NCI-H1092 (cell line): ENCODE data around the gene RNF217.

Experiments used
- DNase-seq: peaks from one replicate; lab custom pipeline; 2025; lab: John Stamatoyannopoulos, UW

RNF217 gene

DNA sequence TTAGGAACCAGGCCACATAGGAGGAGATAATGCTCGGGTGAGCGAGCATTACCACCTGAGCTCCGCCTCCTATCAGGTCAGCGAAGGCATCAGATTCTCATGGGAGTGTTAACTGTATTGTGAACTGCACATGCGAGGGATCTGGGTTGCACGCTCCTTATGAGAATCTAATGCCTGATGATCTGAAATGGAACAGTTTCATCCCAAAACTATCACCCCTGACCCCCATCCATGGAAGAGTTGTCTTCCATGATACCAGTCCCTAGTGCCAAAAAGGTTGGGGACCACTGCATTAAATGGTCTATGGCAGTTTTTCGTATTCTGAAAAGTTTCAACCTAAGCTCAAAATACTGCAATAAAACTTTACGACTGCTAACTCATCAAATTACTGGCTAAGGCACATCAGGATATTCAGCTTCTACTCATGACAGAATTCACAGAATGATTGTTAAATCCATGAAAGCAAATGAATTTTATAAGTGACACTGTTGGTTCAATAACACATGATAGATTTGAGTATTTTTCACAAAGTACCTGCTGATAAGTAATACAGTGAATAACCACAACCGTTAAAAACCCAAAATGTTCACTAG, 25.9 kb downstream of the RNF217 start:
- DNase-seq, result no peak

DNA sequence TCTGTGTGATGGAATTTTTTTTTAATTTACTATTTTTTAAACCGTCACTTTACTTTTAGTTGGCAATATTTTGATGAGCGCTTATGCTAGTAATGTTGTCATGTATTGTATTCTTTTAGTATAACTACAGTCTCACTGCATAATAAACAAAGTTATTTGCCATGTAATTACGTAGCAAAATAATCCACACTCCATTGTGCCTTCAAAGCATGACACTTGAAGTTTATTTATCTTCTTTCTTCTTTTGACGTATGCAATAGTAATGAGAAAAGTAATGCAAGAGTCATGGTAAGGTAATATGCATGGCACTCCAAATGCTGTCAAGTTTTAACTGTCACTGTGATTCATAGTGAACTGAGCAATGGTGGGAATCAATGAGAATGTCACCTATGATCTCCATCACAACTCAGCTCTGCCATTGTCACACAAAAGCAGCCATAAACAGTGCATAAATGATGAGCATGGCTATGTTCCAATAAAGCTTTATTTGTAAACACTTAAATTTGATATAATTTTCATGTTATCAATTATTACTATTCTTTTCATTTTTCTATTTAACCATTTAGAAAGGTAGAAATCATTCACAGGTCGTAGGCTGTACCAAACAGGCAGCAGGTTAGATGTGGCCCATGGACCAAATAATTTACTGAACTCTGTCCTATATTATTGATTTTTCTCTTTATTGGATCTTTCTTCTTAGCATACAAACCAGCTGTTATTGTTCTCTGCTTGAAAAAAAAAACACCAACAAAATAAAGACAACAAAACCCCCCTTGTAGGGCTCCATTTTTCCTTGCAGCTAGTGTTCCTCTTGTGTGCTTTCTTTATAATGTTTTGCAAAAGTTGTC, 27.1 kb downstream of the RNF217 start:
- no peak for DNase-seq

DNA sequence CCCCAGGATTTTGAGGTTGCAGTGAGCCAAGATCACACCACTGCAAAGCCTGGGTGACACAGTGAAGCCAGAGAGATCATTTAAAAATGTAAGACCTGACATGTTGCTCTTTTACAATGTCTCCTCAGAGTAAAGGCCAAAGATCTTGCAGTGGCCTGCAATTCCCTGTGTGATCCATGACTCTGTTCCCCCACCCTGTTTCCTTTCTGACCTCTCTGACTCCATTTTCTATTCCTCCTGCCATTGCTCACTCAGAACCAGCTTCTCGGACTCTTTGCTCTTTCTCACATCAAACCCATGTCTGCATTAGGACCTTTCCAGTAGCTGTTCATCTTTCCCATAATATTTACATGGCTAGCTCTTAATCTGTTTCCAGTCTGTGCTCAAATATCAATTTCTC, 28.8 kb downstream of the RNF217 start:
- DNase-seq, result no peak

DNA sequence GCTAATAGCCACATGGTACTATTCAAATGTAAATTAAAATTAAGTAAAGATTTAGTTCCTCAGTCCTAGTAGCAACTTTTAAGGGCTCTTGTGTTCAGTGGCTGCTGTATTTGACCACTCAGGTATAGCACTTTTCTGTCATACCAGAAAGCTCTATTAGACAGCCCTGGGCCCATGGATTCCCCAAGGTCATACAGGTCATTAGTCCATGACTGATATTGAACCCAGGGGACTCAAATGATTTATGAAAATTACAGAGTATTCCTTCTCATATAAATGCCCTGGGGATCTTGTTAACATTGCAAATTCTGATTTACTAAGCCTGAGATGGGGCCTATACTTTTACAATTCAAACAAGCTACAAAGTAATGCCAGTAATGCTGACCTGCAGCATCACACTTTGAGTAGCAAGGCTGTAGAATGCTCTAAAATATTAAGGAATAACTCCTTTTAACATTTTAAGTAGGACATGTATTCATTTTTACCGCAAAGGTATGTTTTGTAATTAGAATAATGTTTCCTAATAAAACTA, 29.6 kb downstream of the RNF217 start:
- no peak for DNase-seq

DNA sequence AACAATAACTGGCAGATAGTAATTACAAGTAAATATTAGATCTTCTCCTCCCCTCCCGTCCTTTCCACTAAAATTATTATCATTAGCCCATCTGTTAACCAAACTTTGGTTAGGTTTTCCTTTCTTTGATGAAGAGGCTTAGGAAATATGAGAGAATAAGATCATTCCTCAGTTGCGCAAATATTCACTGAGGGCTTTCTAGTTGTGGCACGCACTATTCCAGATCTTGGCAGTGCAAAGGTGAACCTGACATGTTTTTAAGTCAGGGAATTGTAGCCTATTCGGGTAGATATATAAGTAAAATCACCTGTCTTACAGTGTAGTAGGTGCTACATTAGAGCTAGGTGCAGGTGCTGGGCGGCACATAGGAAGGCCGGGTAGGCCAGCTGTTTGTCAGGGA, 31.1 kb downstream of the RNF217 start:
- DNase-seq, result no peak

DNA sequence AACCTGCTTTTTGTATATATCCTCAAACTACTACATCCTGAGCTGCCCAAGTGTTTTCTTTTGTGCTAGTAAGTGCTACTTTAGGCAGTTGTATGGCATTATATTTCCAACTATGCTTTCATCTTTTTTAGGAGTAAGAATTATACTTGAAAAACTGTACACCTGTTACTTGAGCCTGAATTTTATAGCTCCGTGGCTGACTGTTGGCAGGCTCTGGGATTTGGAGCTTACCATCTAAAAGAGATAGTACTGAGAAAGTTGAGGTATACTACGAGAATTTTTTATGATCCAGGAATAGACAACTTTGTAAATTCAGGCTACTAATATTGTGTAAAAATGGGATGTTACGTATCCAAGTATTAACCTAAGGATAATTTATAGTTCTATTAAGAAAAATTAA, 32.4 kb downstream of the RNF217 start:
- no peak for DNase-seq

DNA sequence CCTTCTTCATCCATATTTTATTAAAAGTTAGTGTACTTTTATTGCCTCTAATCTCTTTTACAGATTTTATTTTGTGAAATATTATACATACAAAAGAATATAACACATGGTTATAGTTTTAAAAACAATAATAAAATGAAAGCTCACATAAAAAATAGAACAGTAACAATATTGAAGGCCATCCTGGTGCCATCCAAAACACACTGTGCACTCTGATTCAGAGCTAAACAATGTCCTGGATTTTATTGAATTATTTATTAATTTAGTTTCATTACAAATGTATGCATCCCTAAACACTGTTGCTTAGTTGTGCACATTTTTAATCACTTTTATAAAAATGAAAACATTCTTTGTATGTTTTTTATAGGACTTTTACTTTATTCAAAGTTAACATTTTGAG, 32.9 kb downstream of the RNF217 start:
- no peak for DNase-seq

DNA sequence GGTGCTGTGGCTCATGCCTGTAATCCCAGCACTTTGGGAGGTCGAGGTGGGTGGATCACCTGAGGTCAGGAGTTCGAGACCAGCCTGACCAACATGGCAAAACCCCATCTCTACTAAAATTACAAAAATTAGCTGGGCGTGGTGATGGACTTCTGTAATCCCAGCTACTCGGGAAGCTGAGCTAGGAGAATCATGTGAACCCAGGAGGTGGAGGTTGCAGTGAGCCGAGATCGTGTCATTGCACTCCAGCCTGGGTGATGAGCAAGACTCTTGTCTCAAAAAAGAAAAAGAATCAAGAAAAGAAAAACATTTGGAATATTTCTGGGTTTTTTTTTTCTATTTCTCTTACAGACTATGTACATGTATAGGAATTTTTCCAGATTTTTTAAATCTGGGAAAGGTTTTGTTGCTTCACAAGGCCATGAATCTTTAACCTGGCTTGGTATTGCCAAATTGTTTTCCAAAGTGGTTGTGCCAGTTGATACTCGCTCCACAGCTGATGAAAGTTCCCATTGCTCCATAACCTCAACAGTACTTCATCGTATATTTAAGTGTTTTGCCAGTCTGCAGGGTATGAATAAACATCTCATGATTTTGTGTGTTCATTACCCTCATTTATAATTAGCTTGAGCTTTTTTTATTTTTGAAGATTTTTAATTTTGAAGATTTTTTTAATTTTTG, 33.5 kb downstream of the RNF217 start:
- no peak for DNase-seq

DNA sequence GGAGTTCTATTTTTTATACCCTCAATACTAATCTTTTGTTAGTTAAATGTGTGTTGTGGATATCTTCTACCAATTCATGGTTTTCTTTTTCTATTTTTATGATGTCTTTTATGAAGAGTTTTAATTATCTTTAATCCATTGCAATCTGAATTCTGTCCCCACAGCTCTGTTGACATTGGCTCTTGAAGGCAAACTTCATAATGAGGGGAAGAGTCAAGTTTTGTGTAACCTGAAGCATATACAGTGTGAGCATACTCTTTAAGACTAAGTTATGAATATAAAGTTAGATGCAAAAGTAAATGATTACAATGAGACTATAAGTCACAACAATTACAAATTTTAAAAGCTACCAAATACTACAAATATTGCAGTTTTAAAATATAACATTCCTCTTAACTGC, 34.2 kb downstream of the RNF217 start:
- no peak for DNase-seq

DNA sequence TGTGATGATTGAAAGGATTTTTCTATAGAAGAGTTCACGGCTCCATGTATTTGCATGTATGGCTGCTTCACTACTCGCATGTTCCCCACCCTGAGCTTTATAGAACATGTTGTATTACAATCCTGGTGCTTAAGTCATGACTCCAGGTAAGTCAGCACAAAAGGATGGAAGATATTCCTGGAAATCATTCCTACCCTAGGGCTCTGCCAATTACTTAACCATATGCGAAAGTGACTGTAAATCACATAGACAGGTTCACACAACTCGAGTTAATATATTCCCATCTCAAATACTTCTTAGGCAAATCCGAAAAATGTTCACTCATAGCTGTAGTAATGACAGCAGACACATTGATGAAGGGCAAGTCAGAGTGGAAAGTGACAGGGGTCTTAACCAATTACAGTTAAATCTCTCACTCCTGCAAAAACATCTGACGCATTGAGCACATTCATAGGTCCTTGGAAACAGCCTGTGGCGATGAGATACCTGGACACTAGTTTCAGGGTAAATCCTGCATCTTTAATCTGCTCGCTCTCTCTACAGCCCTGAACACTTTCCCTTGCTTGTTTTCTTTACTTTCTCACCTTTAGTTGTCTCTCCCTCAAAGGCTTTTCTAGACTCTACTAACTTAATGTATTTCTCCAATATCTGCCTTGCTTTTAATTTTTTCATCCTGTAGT, 35.1 kb downstream of the RNF217 start:
- DNase-seq, result no peak

DNA sequence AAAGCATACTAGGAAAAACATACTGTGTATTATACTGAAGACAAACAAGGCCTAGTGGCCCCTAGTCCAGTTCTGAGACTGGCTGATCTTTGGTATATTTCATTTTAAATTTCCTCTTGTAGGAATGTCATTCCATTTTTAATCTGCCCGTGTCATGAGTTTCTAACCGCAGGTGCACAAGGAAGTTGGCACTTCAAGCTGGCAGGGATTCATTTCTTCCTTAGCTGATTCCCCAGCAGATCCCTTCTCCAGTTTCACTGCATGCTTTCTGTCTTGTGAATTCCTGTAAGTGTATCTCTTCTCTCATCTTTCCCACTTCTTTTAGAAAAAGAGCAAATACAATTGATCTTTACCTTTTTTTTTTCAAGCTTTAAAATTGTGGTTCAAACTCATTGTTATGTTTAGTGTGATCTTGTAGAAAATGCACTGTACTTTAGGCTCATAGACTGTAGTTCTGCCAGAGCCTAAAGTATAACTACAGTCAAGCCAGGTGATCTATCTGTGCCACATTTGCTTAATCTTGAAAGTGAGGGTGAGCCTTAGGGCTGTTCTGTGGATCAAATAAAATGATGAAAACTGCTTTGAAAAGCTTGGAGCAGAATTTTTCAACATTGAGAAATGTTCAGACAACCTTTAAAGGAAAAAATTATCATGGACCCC, 37.0 kb downstream of the RNF217 start:
- no peak for DNase-seq

DNA sequence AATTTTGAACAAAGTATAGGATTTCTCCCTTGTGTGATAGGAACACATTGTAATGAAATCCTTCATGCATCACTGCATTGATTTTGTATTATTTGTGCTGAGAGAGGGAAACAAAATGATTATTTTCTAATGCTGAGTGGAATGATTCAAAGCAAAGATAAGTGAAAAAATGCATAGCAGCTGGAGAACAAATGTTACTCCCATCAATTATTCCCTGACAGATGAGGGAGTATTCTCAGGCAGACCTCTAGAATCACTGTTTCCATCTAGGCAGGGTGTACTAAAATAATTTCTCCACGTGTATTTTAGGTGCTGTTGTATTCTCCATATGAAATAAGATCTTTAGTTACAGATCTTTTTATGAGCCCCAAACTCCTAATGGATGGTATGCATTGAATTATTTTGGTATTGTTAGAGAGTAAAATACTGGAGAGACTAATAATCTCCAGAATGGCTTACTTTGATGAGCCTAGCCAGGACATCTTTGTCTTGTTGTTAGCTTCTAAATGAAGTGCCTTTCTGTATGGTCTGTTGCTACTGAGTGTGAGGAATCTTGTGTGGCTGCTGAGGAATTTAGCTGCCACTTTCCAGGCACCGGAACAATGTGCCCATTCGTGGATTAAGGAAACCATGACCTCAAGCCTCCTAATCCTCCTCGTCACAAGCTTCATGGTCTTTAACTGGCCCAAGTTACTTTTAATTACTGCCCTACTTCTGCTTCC, 39.6 kb downstream of the RNF217 start:
- DNase-seq, result no peak

DNA sequence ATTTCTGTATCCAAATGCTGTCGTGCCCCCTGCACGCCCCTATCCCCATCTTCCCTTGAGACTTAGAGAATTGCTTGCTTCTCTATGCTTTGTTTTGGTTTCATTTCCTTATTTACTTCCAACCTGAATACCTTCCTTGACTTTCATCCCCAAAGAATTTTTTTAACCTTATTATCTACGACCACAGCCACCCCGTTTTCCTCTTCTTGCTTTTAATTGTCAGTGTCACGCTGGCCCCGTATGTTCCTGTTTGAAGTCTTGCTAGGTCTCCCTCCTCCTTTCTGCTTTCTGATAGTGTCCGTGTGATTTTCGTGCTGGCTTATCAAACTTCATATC, 40.1 kb downstream of the RNF217 start:
- DNase-seq, result no peak

DNA sequence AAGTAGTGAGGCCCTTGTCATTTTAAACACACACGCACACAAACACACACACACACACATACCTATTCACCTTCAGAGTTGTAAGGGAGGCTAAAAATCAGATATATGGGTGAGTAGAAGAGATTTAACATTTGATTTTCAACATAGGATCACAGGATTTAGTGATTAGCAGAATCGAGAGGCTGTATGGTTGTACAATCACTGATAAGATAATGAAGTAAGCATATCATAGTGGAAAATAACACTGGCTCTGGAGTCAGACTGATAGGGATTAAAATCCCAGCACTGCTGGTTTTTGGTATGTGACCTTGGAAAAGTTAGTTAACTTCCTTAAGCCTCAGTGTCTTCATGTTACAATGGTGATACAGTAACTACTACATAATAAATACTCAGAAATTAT, 40.8 kb downstream of the RNF217 start:
- no peak for DNase-seq

DNA sequence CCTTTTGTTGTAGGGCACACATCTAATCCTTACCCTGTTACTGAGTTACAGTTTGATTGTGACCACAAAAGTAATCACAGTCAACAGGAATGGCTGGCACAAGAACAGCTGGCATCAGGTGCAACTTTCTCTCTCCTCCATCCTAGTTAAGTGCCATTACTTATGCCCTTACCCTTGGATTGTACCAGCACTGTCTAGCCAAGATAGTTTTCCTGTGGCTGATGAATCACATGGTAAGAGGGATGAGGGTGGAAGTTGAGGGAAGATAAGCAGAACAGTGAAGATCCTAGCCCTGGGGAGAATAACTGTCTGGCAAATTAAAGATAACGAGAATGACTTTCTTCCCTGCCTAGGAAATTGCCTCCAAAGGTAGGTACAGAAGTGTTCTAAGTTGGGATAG, 42.0 kb downstream of the RNF217 start:
- DNase-seq, result no peak

DNA sequence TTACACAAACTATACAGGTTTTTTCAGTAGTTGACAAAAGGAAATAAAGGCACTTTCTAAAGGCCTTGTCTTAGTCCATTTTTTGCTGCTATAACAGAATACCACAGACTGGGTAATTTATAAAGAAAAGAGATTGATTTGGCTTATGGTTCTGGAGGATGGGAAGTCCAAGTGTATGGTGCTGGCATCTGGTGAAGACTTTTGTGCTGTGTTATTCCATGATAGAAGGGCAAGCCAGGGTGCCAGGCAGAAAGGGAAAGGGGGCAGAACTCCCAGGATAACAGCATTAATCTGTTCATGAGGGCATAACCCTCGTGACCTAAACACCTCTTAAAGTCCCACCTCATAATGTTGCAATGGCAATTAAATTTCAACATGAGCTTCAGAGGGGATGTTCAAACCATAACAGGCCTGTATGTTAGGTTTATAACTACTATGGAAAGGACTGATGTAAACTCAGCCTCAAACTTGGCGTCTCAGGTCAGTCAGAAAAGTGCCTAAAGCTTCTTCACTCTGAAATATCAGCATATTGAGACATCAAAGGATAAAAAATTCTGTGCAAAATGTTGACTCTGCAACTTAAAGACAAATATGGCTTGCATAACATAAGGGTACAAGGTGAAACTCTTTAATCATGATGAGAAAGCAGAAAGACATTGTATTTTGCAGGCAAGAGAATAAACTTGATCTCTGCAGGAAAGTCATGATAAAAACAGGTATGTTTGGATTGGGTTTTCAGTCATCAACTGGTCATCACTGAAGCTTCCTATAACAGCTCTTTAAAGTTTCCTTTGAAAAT, 42.8 kb downstream of the RNF217 start:
- no peak for DNase-seq

DNA sequence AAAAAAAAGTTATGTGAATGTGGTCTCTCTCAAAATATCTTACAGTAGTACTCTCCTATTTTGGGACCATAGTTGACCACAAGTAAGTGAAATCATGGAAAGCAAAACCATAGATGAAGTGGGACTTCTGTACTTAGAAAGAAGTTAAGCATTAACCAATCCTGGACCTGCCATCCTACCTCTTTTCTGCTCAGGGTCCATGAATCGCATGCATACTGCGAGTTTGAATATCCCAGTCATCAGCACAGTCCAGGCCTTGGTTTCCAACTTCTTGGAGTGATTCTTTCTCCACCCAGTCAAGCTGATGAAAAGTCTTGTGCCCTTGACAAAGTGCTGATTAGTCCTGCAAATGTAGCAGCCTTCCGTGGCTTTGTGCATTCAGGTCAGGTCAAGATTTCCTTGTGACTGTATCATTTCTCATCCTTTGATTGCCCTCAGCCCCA, 46.0 kb downstream of the RNF217 start:
- no peak for DNase-seq

DNA sequence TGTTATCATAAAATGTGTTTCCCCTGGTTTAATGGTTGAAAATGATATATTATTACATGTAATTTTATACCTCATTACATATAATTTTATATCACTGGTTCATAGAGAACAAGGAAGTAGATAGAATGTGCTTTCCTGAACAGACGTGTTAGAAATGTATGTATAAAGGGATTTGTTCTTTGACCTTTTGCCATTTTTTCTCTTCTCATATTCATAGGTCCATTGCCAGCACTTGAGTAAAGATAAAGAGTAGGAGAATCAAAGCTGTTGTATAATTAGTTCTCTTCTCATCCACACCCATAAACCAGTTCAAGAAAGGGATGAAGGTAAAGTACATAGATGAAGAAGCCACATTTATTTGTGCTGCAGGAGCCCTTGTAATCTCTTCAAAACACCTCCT, 46.7 kb downstream of the RNF217 start:
- DNase-seq, result no peak

DNA sequence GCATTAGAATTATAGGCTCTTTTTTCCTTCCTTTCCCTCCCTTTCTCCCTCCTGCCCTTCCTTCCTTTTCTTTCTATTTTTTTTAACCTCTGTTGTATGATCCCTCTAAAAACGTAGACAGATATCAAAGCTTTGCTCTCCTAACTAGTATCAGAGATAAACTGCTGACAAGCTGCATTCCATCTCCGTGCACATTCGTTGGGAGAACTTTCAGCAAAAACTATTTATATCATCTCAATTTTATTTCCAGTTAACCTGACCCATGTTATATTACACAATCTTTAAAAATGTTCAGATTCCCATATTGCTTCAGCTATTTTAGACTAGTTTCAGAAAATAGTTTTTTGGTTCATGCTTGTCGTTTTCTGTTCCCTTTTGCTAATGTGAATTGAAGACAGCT, 47.3 kb downstream of the RNF217 start:
- no peak for DNase-seq

DNA sequence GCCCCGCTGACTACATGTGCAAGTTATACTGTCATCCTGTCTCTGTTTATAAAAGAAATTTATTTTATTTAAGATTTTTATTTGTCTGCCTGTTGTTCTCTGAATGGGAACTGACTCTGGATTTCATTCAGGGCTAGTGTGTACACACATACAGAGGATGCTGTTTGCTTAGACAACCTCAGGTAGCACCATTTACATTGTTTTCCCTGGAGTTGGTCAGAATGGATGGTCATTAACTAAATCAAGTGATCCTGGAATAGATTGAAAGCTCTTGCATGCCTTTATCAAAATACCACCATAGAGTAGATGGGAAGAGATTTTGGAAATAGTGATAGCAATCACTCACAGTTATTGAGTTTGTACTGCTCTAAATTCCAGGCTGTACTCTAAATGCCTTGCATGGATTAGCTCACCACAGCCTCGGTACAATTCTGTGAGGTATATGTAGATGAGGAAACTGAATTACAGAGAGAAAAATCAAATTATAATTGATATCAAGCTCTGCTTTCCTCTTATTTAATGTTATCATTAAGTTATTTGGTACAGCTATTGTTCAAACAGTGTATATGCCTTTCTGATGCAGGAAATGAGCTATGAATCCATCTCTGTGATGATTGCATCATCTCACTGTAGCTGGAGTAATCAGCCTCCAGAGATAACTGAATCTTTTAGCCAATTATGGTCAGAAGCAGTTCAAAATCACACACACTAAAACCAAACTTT, 51.9 kb downstream of the RNF217 start:
- no peak for DNase-seq
